M059J (cell line): ENCODE measurements around the gene PHEX. TPM values are rescaled to one million over a fixed set of nuclear protein-coding genes. Genes with fewer than 3 reads are reported as not detected.

ENCODE experiments used
- DNase-seq: peaks from one replicate; pipeline ENCODE4 v3.0.0-alpha.2; 2012; ENCODE audit warnings: low read depth
- total RNA-seq: library from RNA; depleted of rRNA; stranded (reverse); fragments of >200 nt; shearing (Covaris generic); gene quantifications from 2 replicates; pipeline ENCODE4 v1.2.3, GENCODE V29; 2014; rRNA removed

The PHEX gene
- total RNA-seq = 0.12 and 0.37 TPM in 2 replicates

GRCh38 chrX:22032084-22032483 lies at the start of gene PHEX:
PHEX (plus strand) TSS chrX:22032325; CDS start chrX:22033006, 681 bp downstream.
- DNase-seq = no peak

- peak; percentile 75 for DNase-seq
Observed at GRCh38 chrX:21985332-21985777, 46.8 kb upstream of the PHEX start.

GRCh38 chrX:21986596-21986995 lies 45.5 kb upstream of the PHEX start:
- no peak for DNase-seq

- DNase-seq = no peak
Observed at GRCh38 chrX:21989384-21989783, 42.7 kb upstream of the PHEX start.

- no peak for DNase-seq
Observed at GRCh38 chrX:21990832-21991231, 41.3 kb upstream of the PHEX start.

- DNase-seq = no peak
Observed at GRCh38 chrX:21991504-21991903, 40.6 kb upstream of the PHEX start.

GRCh38 chrX:21993265-21993664 lies 38.9 kb upstream of the PHEX start:
- no peak for DNase-seq

- no peak for DNase-seq
Observed at GRCh38 chrX:21996872-21997455, 35.2 kb upstream of the PHEX start.

GRCh38 chrX:21998037-21998436 lies 34.1 kb upstream of the PHEX start:
- DNase-seq = no peak

- DNase-seq = no peak
Observed at GRCh38 chrX:22004866-22005265, 27.3 kb upstream of the PHEX start.

- no peak for DNase-seq
Observed at GRCh38 chrX:22012051-22012450, 20.1 kb upstream of the PHEX start.

- no peak for DNase-seq
Observed at GRCh38 chrX:22012931-22013330, 19.2 kb upstream of the PHEX start.

- no peak for DNase-seq
Observed at GRCh38 chrX:22015139-22015750, 16.9 kb upstream of the PHEX start.

- DNase-seq = no peak
Observed at GRCh38 chrX:22021751-22022324, 10.3 kb upstream of the PHEX start.

GRCh38 chrX:22024577-22024976 lies 7.5 kb upstream of the PHEX start:
- no peak for DNase-seq

- no peak for DNase-seq
Observed at GRCh38 chrX:22025751-22026150, 6.4 kb upstream of the PHEX start.

- DNase-seq = no peak
Observed at GRCh38 chrX:22026731-22027130, 5.4 kb upstream of the PHEX start.

GRCh38 chrX:22032506-22032905 lies 381 bp downstream of the PHEX start:
- DNase-seq = no peak

GRCh38 chrX:22033818-22034217 lies 1.7 kb downstream of the PHEX start:
- no peak for DNase-seq

- no peak for DNase-seq
Observed at GRCh38 chrX:22035236-22035635, 3.1 kb downstream of the PHEX start.

GRCh38 chrX:22037225-22037624 lies 5.1 kb downstream of the PHEX start:
- no peak for DNase-seq

- no peak for DNase-seq
Observed at GRCh38 chrX:22037911-22038537, 5.9 kb downstream of the PHEX start.

- no peak for DNase-seq
Observed at GRCh38 chrX:22039541-22039940, 7.4 kb downstream of the PHEX start.
